HL-60 (cell line): ENCODE results near the gene DCDC1.

Source experiments
- SPI1 ChIP-seq: IDR thresholded peaks from 2 replicates; pipeline ENCODE4 v1.6.1; 2012; ENCODE audit warnings: low read depth, mild to moderate bottlenecking, borderline replicate concordance
- TF ChIP-seq, protein P1 (sequence below): IDR thresholded peaks from one replicate; pipeline ENCODE4 v1.5.1; 2011; ENCODE audit warnings: low read length, control low read depth, inconsistent platforms; ENCODE audit not compliant: insufficient read depth

DNA sequence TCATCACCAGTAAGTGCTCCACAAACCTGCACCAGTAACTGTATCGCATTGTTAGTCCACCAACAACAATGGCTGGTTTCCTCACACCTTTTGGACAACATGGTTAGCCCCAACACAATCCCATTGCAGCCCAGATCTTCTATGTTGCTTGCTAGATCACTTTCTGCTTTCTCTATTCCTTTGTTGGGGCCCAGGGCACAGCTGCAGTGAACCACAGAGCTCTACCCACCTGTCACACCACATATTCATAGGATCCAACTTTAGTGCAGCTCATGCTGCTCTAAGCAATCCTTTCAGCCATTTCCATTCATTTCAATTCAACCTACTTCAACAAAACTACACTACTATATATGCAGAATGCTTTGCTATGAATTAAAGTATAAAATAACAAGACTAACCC, 364.3 kb downstream of the DCDC1 start:
- TF ChIP-seq, protein P1, sequence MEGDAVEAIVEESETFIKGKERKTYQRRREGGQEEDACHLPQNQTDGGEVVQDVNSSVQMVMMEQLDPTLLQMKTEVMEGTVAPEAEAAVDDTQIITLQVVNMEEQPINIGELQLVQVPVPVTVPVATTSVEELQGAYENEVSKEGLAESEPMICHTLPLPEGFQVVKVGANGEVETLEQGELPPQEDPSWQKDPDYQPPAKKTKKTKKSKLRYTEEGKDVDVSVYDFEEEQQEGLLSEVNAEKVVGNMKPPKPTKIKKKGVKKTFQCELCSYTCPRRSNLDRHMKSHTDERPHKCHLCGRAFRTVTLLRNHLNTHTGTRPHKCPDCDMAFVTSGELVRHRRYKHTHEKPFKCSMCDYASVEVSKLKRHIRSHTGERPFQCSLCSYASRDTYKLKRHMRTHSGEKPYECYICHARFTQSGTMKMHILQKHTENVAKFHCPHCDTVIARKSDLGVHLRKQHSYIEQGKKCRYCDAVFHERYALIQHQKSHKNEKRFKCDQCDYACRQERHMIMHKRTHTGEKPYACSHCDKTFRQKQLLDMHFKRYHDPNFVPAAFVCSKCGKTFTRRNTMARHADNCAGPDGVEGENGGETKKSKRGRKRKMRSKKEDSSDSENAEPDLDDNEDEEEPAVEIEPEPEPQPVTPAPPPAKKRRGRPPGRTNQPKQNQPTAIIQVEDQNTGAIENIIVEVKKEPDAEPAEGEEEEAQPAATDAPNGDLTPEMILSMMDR: no peak
- no peak for TF ChIP-seq SPI1
